GM12864 (cell line): ENCODE measurements around the gene HCCS.
"Not testable (repeated sequence)": the region's sequence is repeated elsewhere in the genome, so short reads cannot be mapped to it uniquely, and the experiment has no call there.

Experiments used
- DNase-seq: peaks from one replicate; pipeline ENCODE4 v3.0.0-alpha.2; 2011; ENCODE audit warnings: low read depth
- H3K4me3 ChIP-seq: 2 replicates; pipeline ENCODE4 v1.5.1; 2011; ENCODE audit warnings: mild to moderate bottlenecking, low read depth, low read length, control low read depth
- TF ChIP-seq, protein P1 (sequence below): IDR thresholded peaks from 2 replicates; pipeline ENCODE4 v1.5.1; 2011; ENCODE audit warnings: low read depth, mild to moderate bottlenecking, moderate library complexity, low read length, control low read depth, inconsistent platforms; ENCODE audit errors: missing control alignments

HCCS gene

DNA sequence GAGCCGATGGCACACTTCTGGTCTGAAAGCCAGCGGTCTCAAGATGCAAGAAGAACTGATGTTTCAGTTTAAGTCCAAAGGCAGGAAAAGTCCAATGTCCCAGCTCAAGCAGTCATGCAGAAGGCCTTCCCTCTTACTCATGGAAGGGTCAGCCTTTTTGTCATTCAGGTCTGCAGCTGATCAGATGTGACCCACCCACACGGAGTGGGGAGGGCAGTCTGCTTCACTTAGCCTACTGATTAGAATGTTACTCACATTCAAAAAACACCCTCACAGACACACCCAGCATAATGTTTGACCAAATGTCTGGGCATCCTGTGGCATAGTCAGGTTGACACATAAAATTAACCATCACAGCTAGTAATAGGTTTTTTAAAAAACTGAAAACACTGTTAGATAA, 6.6 kb downstream of the HCCS start:
- H3K4me3 ChIP-seq = no peak overlapping the region
- TF ChIP-seq, protein P1, sequence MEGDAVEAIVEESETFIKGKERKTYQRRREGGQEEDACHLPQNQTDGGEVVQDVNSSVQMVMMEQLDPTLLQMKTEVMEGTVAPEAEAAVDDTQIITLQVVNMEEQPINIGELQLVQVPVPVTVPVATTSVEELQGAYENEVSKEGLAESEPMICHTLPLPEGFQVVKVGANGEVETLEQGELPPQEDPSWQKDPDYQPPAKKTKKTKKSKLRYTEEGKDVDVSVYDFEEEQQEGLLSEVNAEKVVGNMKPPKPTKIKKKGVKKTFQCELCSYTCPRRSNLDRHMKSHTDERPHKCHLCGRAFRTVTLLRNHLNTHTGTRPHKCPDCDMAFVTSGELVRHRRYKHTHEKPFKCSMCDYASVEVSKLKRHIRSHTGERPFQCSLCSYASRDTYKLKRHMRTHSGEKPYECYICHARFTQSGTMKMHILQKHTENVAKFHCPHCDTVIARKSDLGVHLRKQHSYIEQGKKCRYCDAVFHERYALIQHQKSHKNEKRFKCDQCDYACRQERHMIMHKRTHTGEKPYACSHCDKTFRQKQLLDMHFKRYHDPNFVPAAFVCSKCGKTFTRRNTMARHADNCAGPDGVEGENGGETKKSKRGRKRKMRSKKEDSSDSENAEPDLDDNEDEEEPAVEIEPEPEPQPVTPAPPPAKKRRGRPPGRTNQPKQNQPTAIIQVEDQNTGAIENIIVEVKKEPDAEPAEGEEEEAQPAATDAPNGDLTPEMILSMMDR = no peak
- no peak for DNase-seq

DNA sequence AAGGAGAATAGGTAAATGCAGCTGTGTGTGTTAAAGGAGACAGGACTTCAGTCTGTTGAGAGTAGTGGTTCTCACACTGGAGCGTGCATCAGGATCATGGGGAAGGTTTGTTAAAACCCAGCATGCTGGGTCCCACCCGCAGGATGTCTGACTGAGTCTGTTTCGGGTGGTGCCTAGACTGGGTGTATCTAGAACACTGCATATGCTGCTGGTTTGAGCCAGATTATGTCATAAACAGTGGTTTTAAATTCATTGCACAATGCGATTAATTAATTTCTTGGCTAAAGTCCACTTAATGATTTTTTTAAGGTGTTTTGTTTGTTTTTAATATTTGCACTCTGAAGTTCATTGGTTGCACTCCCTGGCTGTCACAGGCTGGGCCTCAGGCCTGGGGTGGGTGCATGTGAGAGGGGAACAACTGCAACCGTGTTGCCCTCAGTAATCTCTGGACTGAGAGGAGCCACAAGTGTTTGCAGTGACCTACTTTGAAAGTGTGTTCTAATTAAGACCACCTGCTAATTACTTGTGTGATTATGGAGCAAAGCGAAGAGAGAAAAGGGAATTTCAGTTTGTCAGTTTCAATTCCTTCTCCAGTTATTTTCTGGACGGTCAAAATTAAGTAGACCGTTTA, 8.3 kb downstream of the HCCS start:
- no peak for DNase-seq
- no peak overlapping the region for H3K4me3 ChIP-seq
- TF ChIP-seq, protein P1 = no peak

DNA sequence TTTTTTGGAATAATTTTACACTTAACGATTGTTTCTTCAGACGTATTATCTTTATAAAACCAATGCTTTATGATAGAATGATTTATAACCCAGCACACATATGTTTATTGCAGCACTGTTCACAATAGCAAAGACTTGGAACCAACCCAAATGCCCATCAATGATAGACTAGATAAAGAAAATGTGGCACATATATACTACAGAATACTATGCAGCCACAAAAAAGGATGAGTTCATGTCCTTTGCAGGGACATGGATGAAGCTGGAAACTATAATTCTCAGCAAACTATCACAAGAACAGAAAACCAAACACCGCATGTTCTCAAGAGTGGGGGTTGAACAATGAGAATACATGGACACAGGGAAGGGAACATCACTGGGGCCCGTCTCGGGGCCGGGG, 12.0 kb downstream of the HCCS start:
- DNase-seq, H3K4me3 ChIP-seq: not testable (repeated sequence)

DNA sequence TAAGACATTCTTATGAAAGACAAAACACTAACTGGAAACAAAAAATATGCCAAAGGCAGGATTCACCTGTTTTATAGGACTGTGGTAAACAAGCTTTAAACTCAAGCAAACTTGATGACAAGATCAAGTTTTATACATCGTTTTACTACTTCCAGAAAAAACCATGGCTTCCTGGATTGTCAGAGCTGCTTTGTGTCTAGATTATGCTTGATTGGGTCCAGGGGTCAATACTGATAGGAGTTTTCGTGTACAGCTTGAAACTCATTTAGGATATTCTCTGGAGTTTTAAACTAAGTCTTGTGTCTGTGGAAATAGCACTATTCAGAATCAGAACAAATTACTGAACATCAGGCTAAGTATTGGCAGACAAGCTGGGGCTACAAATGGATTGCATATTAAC, 13.0 kb downstream of the HCCS start:
- DNase-seq = no peak
- TF ChIP-seq, protein P1 = no peak

DNA sequence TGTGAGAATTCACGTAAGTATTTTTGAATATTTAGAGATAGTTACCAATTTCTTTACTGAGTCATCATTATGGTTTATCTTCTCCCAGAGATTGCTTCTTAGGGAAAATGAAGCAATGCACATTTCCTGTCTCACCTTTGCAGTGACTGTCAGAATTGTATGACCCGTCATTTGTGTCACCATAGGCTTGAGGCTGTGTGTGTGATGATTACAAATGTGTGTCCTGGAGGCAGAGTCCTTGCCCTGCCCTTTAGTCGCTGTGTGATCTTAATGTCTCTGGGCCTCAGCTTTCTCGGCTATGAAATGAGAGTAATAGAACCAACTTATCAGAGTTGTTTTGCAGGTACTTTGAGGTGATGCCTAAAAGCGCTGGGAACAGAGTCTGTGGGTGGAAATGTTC, 13.9 kb downstream of the HCCS start:
- DNase-seq = no peak
- no peak overlapping the region for H3K4me3 ChIP-seq
- TF ChIP-seq, protein P1 = no peak

More for the DNA sequence above, 13.0 kb downstream of the HCCS start:
- no peak overlapping the region for H3K4me3 ChIP-seq

DNA sequence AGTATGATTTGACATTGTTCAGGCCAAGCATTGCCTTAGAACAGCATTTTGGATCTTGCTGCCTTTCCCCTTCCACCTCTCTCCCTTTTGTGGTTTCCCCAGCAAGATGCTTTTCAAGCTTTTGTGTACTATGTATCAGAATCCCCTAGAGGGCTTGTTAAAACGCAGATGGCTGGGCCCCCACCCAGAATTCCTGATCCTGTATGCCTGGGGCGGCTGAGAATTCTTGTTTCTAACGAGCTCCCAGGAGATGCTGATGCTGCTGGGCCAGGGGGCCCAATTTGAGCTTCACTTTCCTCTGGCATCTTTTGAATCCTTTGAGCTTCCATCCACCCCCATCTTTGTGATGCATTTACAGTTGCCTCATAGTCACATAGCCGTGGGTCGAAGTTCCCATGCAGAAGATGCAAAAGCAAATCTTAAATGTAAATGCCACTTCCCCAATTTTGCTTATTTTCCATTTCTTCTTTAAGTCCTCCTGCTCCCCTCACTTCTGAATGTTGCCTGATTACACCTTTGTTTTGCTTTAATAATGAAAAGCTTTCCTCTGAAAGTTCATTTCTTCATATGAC, 18.5 kb downstream of the HCCS start:
- no peak for DNase-seq
- no peak overlapping the region for H3K4me3 ChIP-seq
- TF ChIP-seq, protein P1 = no peak

DNA sequence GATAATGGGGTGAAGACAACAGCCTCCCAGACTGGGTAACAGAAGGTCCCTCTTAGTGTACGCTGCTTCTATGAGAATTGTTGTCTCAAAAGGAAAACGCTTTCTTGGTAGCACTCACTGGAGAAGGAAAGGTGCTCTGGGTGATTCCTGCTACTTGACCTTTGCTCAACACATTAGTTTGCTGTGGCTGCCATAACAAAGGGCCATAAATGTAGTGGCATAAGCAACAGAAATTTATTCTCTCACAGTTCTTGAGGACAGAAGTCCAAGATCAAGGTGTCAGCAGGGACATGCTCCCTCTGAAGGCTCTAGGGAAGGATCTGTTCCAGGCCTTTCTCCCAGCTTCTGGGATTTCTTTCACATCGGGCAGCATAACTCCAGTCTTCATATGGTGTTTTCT, 19.0 kb downstream of the HCCS start:
- DNase-seq = no peak
- TF ChIP-seq, protein P1 = no peak
- no peak overlapping the region for H3K4me3 ChIP-seq
